HEK293T (cell line): ENCODE measurements around the gene NDE1.

Experiments
- NFRKB ChIP-seq: fragments of 450-650 bp; IDR thresholded peaks from 2 replicates; pipeline ENCODE4 v1.6.1; 2016; ENCODE audit warnings: mild to moderate bottlenecking, moderate library complexity
- PKNOX1 ChIP-seq: fragments of 450-650 bp; IDR thresholded peaks from 2 replicates; pipeline ENCODE4 v1.6.1; 2016

DNA sequence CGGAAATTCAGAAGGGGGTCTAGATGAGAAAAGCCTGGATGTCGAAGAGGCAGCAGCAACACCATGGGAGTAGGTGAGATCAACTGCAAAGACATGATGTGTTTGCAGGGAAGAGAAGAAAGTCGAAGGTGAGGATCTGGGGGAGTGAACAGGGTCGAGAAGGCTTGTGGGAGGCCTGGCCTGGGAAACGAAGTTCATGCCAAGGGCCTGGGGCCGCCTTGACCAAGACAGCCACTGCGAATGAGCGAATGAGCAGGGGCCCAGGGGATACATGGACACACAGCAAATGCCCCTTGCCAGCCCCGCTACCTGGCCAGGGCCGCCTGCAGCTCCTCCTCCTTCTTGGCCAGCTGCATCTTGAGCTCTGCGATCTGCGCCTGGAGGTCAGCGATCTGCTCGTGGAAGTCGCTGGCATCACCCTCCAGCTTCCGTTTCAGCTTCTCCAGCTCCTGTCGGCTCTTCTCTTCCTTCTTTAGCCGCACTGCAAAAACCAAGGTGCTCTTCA is 87.1 kb downstream of the NDE1 start:
- TF ChIP-seq NFRKB (no peak), PKNOX1 (no peak)
